Measurements from ENCODE around the gene MOSPD3.

- TF ChIP-seq JUND (IDR thresholded peaks at IDR 0.05; ENCODE audit: low read length) (no peak), RBBP5 (IDR thresholded peaks at IDR 0.05; ENCODE audit: borderline replicate concordance, low read depth, low read length) (no peak), RXRA (IDR thresholded peaks at IDR 0.05; ENCODE audit: insufficient read depth, low read depth, low read length) (no peak)
Measured at GRCh38 chr7:100575206-100575631, 37.1 kb upstream of the MOSPD3 start.
